IMR-90 (cell line): ENCODE results near the gene KCNT1. TPM values are rescaled to one million over a fixed set of nuclear protein-coding genes. Genes with fewer than 3 reads are reported as not detected.

Source experiments
- ATAC-seq: fragments of 200-7000 bp; cut with Tn5 transposase; 2 replicates; pipeline ENCODE4 v1.9.1; 2020; ENCODE audit warnings: low read depth, mild to moderate bottlenecking, moderate library complexity
- BruUV-seq: library from RNA; stranded (reverse); fragments of 400-500 nt; replicated peaks from 2 replicates; lab custom pipeline; 2021; lab: Mats Ljungman, UMichigan
- CTCF ChIA-PET: fragments of 300-600 bp; formaldehyde crosslinking; extraction: SDS; loops from one replicate; lab custom pipeline; 2021; ENCODE audit warnings: antibody characterized with exemption; lab: Yijun Ruan, JAX
- POLR2A ChIA-PET: fragments of 300-600 bp; sonication (Branson Sonifier 250); formaldehyde crosslinking; loops from one replicate; lab custom pipeline; 2022; ENCODE audit warnings: antibody characterized with exemption; ENCODE audit not compliant: unreplicated experiment; lab: Charles Lee
- DNase-seq: peaks from one replicate; pipeline ENCODE4 v3.0.0; 2013
- H2AFZ ChIP-seq: replicated peaks from 2 replicates; pipeline ENCODE3; 2013; ENCODE audit warnings: low read length, mild to moderate bottlenecking; ENCODE audit not compliant: poor library complexity
- H2AK5ac ChIP-seq: 2 replicates; pipeline ENCODE4 v1.6.1; 2013; ENCODE audit warnings: low read depth, low read length, inconsistent platforms
- H2AK9ac ChIP-seq: replicated peaks from 2 replicates; pipeline ENCODE3; 2013; ENCODE audit warnings: mild to moderate bottlenecking, low read depth, low read length, moderate library complexity; ENCODE audit not compliant: poor library complexity
- H2BK120ac ChIP-seq: 2 replicates; pipeline ENCODE4 v1.6.1; 2013; ENCODE audit warnings: low read depth, low read length, inconsistent platforms
- H2BK15ac ChIP-seq: 3 replicates; pipeline ENCODE4 v1.6.1; 2013; ENCODE audit warnings: low read depth, low read length, inconsistent platforms
- H2BK20ac ChIP-seq: 2 replicates; pipeline ENCODE4 v1.6.1; 2013; ENCODE audit warnings: low read depth, mild to moderate bottlenecking, inconsistent platforms, low read length, moderate library complexity
- H2BK5ac ChIP-seq: 2 replicates; pipeline ENCODE4 v1.6.1; 2013; ENCODE audit warnings: mild to moderate bottlenecking, low read depth, low read length, inconsistent platforms; ENCODE audit not compliant: poor library complexity, severe bottlenecking
- H3K14ac ChIP-seq: replicated peaks from 2 replicates; pipeline ENCODE4 v1.6.1; 2013; ENCODE audit warnings: low read depth, low read length, inconsistent platforms
- H3K18ac ChIP-seq: 2 replicates; pipeline ENCODE4 v1.6.1; 2013; ENCODE audit warnings: low read depth, low read length, control low read depth
- H3K23ac ChIP-seq: 2 replicates; pipeline ENCODE4 v1.6.1; 2013; ENCODE audit warnings: low read depth, low read length, inconsistent platforms
- H3K27ac ChIP-seq: 2 replicates; pipeline ENCODE4 v1.5.1; 2013; ENCODE audit warnings: mild to moderate bottlenecking, control low read depth, low read length; ENCODE audit not compliant: insufficient read depth
- H3K27me3 ChIP-seq: 2 replicates; pipeline ENCODE4 v1.6.1; 2013; ENCODE audit warnings: low read length; ENCODE audit not compliant: control insufficient read depth, insufficient read depth
- H3K36me3 ChIP-seq: 2 replicates; pipeline ENCODE4 v1.6.1; 2013; ENCODE audit warnings: low read length, mixed read lengths; ENCODE audit not compliant: control insufficient read depth, insufficient read depth
- H3K4ac ChIP-seq: 2 replicates; pipeline ENCODE4 v1.6.1; 2013; ENCODE audit warnings: low read depth, low read length, inconsistent platforms
- H3K4me1 ChIP-seq: 2 replicates; pipeline ENCODE4 v1.6.1; 2013; ENCODE audit warnings: low read length, mixed read lengths; ENCODE audit not compliant: control insufficient read depth, insufficient read depth
- H3K4me2 ChIP-seq: 2 replicates; pipeline ENCODE4 v1.6.1; 2013; ENCODE audit warnings: low read depth, mild to moderate bottlenecking, control low read depth, low read length, moderate library complexity
- H3K4me3 ChIP-seq: 2 replicates; pipeline ENCODE4 v1.5.1; 2013; ENCODE audit warnings: low read depth, mild to moderate bottlenecking, control low read depth, low read length, moderate library complexity; ENCODE audit not compliant: insufficient read depth
- H3K56ac ChIP-seq: 2 replicates; pipeline ENCODE4 v1.6.1; 2013; ENCODE audit warnings: low read length, inconsistent platforms; ENCODE audit not compliant: insufficient read depth; ENCODE audit errors: extremely low read depth
- H3K79me1 ChIP-seq, 2 experiments: 2 replicates each; pipeline ENCODE4 v1.6.1; 2013; ENCODE audit warnings: low read length in 2 of 2, inconsistent platforms in 1 of 2, low read depth in 1 of 2
- H3K9ac ChIP-seq: 2 replicates; pipeline ENCODE4 v1.6.1; 2013; ENCODE audit warnings: low read depth, low read length, control low read depth
- H3K9me1 ChIP-seq: 2 replicates; pipeline ENCODE4 v1.6.1; 2013; ENCODE audit warnings: low read length, inconsistent platforms; ENCODE audit not compliant: insufficient read depth
- H3K9me3 ChIP-seq: 2 replicates; pipeline ENCODE4 v1.6.1; 2013; ENCODE audit warnings: low read length; ENCODE audit not compliant: control insufficient read depth, insufficient read depth
- H4K20me1 ChIP-seq: 2 replicates; pipeline ENCODE4 v1.6.1; 2013; ENCODE audit warnings: low read length, inconsistent platforms; ENCODE audit not compliant: insufficient read depth
- H4K5ac ChIP-seq: 2 replicates; pipeline ENCODE4 v1.6.1; 2013; ENCODE audit warnings: mild to moderate bottlenecking, low read depth, low read length, control low read depth
- H4K8ac ChIP-seq, 2 experiments: 2 replicates each; pipeline ENCODE4 v1.6.1; 2013; ENCODE audit warnings: low read depth in 2 of 2, low read length in 2 of 2, control low read depth in 1 of 2, inconsistent platforms in 1 of 2
- H4K91ac ChIP-seq: 2 replicates; pipeline ENCODE4 v1.6.1; 2013; ENCODE audit warnings: low read depth, low read length, inconsistent platforms; ENCODE audit not compliant: insufficient read depth
- BHLHE40 ChIP-seq: fragments of 150-350 bp; IDR thresholded peaks from 2 replicates; pipeline ENCODE4 v1.6.1; 2016; ENCODE audit warnings: mild to moderate bottlenecking, low read depth, low read length
- CEBPB ChIP-seq: IDR thresholded peaks from 2 replicates; pipeline ENCODE4 v1.6.1; 2012; ENCODE audit warnings: low read depth, low read length, improper control_type of control experiment
- CHD1 ChIP-seq: IDR thresholded peaks from 2 replicates; pipeline ENCODE4 v1.6.1; 2012; ENCODE audit warnings: low read depth, low read length, improper control_type of control experiment
- FOS ChIP-seq: fragments of 150-350 bp; IDR thresholded peaks from 2 replicates; pipeline ENCODE4 v1.6.1; 2016; ENCODE audit warnings: low read depth, low read length
- MAFK ChIP-seq: IDR thresholded peaks from 2 replicates; pipeline ENCODE4 v1.6.1; 2012; ENCODE audit warnings: low read depth, low read length, improper control_type of control experiment
- MAZ ChIP-seq: IDR thresholded peaks from 2 replicates; pipeline ENCODE4 v1.6.1; 2012; ENCODE audit warnings: low read depth, mild to moderate bottlenecking, low read length, improper control_type of control experiment, moderate library complexity, borderline replicate concordance
- MXI1 ChIP-seq: IDR thresholded peaks from 2 replicates; pipeline ENCODE4 v1.6.1; 2012; ENCODE audit warnings: low read depth, mild to moderate bottlenecking, low read length, moderate library complexity, borderline replicate concordance
- NFE2L2 ChIP-seq: fragments of 150-350 bp; IDR thresholded peaks from 2 replicates; pipeline ENCODE4 v1.6.1; 2016; ENCODE audit warnings: low read depth, mild to moderate bottlenecking, low read length
- POLR2A ChIP-seq: IDR thresholded peaks from 2 replicates; pipeline ENCODE4 v1.6.1; 2012; ENCODE audit warnings: mild to moderate bottlenecking, low read depth, low read length
- RAD21 ChIP-seq: IDR thresholded peaks from 2 replicates; pipeline ENCODE4 v1.6.1; 2012; ENCODE audit warnings: low read length, improper control_type of control experiment
- RCOR1 ChIP-seq: IDR thresholded peaks from 2 replicates; pipeline ENCODE4 v1.6.1; 2012; ENCODE audit warnings: mild to moderate bottlenecking, low read length, improper control_type of control experiment; ENCODE audit not compliant: insufficient replicate concordance
- RFX5 ChIP-seq: IDR thresholded peaks from 2 replicates; pipeline ENCODE4 v1.8.0; 2012; ENCODE audit warnings: low read depth, mild to moderate bottlenecking, low read length, moderate library complexity
- SMC3 ChIP-seq: fragments of 150-350 bp; IDR thresholded peaks from 2 replicates; pipeline ENCODE4 v1.6.1; 2016; ENCODE audit warnings: low read depth, mild to moderate bottlenecking, antibody characterized with exemption, low read length, moderate library complexity
- WGBS, 2 experiments: methylation state at CpG; one replicate each; pipeline versions ENCODE4 v1.1.5 to v1.1.7; 2013; ENCODE audit warnings: missing lambda C conversion rate in 2 of 2; ENCODE audit not compliant: insufficient read length in 1 of 2; ENCODE audit errors: extremely low coverage in 2 of 2; 5-methylcytosine and 5-hydroxymethylcytosine counted together
- dilution Hi-C: fragments of 300-500 bp; cut with HindIII; formaldehyde crosslinking; loops from one replicate; pipeline ENCODE4 v1.14.3; 2018; ENCODE audit warnings: low sequenced_read_pairs; ENCODE audit not compliant: unreplicated experiment
- in situ Hi-C: fragments of 300-500 bp; cut with MboI; formaldehyde crosslinking; loops from 3 replicates; pipeline ENCODE4 v1.14.3; 2019; ENCODE audit warnings: low sequenced_read_pairs, inconsistent platforms, mixed read lengths
- intact Hi-C: fragments of 100-400 bp; cut with micrococcal nuclease; formaldehyde crosslinking; loops from 2 replicates; pipeline ENCODE4 v1.10.0; 2022
- polyA plus RNA-seq, 3 experiments: library from polyadenylated mRNA; depleted of rRNA; stranded (reverse); fragments of >200 nt; gene quantifications; 2 replicates each; pipeline ENCODE4 v1.2.3, GENCODE V29; 2012; ENCODE audit warnings: low replicate concordance in 1 of 3
- total RNA-seq: library from RNA; depleted of rRNA; stranded (reverse); fragments of >200 nt; gene quantifications from 2 replicates; pipeline ENCODE4 v1.2.3, GENCODE V29; 2012
- TF ChIP-seq, protein P1 (sequence below): fragments of 150-350 bp; IDR thresholded peaks from 2 replicates; pipeline ENCODE4 v1.6.1; 2016; ENCODE audit warnings: low read depth, mild to moderate bottlenecking, low read length, moderate library complexity, borderline replicate concordance
- TF ChIP-seq, protein P2 (sequence below): fragments of 150-350 bp; IDR thresholded peaks from 2 replicates; pipeline ENCODE4 v1.6.1; 2017; ENCODE audit warnings: mild to moderate bottlenecking, antibody characterized with exemption, low read length, low read depth
- TF ChIP-seq, protein P3 (sequence below): conservative IDR thresholded peaks from 2 replicates; pipeline ENCODE4 v1.5.1; 2012; ENCODE audit warnings: mild to moderate bottlenecking, low read depth, low read length, improper control_type of control experiment

KCNT1 gene
- total and polyA plus RNA-seq, 2 of the 4 experiments (the other 2 are of a cell fraction), result not detected

DNA sequence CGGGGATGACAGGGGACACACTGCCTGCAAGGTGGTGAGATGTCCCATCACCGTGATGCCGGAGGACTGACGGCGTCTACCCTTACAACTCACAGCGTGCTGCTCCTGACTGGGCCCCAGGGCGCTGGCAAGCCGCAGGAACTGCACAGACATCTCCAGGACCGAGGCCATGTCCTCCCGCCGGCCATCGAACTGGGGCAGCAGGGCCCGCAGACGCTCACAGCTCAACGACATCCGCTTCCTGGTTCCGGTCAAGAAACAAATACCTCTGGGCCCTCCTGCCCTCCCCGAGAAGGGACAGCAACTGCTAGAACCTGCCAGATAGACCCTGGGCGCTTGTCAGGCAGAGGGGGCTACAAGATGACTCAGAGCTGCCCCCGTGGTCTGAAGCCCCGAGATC is 3.7 kb upstream of the KCNT1 start:
- ChIA-PET POLR2A (no interaction called here), CTCF (no interaction called here)
- no peaks in the 10 kb centered on the region for H3K9me3 ChIP-seq
- H3K27me3 ChIP-seq, result peaks cover 10% of the 10 kb centered on the region; the same call in 1 of the 2 replicates
- peaks cover 1% of the 10 kb centered on the region; the same call in 1 of the 2 replicates for H3K4me1 ChIP-seq
- DNase-seq, result no peak
- H3K56ac ChIP-seq, result no peak overlapping the region
- H4K20me1 ChIP-seq, result no peaks in the 10 kb centered on the region
- TF ChIP-seq RCOR1 (no peak), FOS (no peak), CHD1 (no peak), NFE2L2 (no peak), RFX5 (no peak), BHLHE40 (no peak), MAZ (no peak), MAFK (no peak), RAD21 (no peak), MXI1 (no peak), SMC3 (no peak), POLR2A (no peak), CEBPB (no peak)
- TF ChIP-seq, protein P1, sequence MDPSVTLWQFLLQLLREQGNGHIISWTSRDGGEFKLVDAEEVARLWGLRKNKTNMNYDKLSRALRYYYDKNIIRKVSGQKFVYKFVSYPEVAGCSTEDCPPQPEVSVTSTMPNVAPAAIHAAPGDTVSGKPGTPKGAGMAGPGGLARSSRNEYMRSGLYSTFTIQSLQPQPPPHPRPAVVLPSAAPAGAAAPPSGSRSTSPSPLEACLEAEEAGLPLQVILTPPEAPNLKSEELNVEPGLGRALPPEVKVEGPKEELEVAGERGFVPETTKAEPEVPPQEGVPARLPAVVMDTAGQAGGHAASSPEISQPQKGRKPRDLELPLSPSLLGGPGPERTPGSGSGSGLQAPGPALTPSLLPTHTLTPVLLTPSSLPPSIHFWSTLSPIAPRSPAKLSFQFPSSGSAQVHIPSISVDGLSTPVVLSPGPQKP, result no peak
- TF ChIP-seq, protein P2, sequence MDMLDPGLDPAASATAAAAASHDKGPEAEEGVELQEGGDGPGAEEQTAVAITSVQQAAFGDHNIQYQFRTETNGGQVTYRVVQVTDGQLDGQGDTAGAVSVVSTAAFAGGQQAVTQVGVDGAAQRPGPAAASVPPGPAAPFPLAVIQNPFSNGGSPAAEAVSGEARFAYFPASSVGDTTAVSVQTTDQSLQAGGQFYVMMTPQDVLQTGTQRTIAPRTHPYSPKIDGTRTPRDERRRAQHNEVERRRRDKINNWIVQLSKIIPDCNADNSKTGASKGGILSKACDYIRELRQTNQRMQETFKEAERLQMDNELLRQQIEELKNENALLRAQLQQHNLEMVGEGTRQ, result no peak
- TF ChIP-seq, protein P3, sequence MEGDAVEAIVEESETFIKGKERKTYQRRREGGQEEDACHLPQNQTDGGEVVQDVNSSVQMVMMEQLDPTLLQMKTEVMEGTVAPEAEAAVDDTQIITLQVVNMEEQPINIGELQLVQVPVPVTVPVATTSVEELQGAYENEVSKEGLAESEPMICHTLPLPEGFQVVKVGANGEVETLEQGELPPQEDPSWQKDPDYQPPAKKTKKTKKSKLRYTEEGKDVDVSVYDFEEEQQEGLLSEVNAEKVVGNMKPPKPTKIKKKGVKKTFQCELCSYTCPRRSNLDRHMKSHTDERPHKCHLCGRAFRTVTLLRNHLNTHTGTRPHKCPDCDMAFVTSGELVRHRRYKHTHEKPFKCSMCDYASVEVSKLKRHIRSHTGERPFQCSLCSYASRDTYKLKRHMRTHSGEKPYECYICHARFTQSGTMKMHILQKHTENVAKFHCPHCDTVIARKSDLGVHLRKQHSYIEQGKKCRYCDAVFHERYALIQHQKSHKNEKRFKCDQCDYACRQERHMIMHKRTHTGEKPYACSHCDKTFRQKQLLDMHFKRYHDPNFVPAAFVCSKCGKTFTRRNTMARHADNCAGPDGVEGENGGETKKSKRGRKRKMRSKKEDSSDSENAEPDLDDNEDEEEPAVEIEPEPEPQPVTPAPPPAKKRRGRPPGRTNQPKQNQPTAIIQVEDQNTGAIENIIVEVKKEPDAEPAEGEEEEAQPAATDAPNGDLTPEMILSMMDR, result no peak
- no peak overlapping the region for H3K18ac ChIP-seq
- H2BK20ac ChIP-seq, result no peak overlapping the region
- H3K79me1 ChIP-seq, result no peaks in the 10 kb centered on the region
- no peak overlapping the region for H3K4ac ChIP-seq
- no peak overlapping the region for H4K91ac ChIP-seq
- no peak overlapping the region for H3K14ac ChIP-seq
- no peak overlapping the region for H3K9ac ChIP-seq
- WGBS, 2 experiments, result 47% methylated on average over 7 of the region's 21 CpGs; no CpG with 5 or more reads in 1 of the 2 experiments
- no peaks in the 10 kb centered on the region for H3K9me1 ChIP-seq
- in situ Hi-C loops, result no loop called here
- H2AK5ac ChIP-seq, result no peak overlapping the region
- no peaks in the 10 kb centered on the region for H3K36me3 ChIP-seq
- H2BK5ac ChIP-seq, result no peak overlapping the region
- H3K4me2 ChIP-seq, result no peak overlapping the region
- H2AK9ac ChIP-seq, result no peak overlapping the region
- intact Hi-C loops, result no loop called here
- no peak overlapping the region for H2AFZ ChIP-seq
- no peak overlapping the region for H2BK15ac ChIP-seq
- no peak overlapping the region for H3K23ac ChIP-seq
- H3K4me3 ChIP-seq, result no peak overlapping the region
- BruUV-seq, result no TSS peak
- dilution Hi-C loops, result no loop called here
- no peak for ATAC-seq
- H2BK120ac ChIP-seq, result no peak overlapping the region
- H4K5ac ChIP-seq, result no peak overlapping the region
- H4K8ac ChIP-seq, result no peak overlapping the region
- H3K27ac ChIP-seq, result no peak overlapping the region
